Liver (tissue), 9 donors: ENCODE measurements around the gene PRPF40A. TPM values are rescaled to one million over a fixed set of nuclear protein-coding genes. Genes with fewer than 3 reads are reported as not detected.

Experiments
- DNase-seq: peaks from one replicate; pipeline ENCODE4 v3.0.0-alpha.2; 2017; ENCODE audit warnings: low spot score
- H3K27ac ChIP-seq, 2 donors: one replicate each; pipeline ENCODE4 v1.7.0; 2013; ENCODE audit warnings: inconsistent platforms in 2 of 2, low read length in 2 of 2, control low read depth in 1 of 2, low read depth in 1 of 2, mild to moderate bottlenecking in 1 of 2
- H3K27me3 ChIP-seq, 4 donors: one replicate each; pipeline versions ENCODE4 v1.6.1 to v1.7.0; 2013; ENCODE audit warnings: low read length in 3 of 4, inconsistent platforms in 1 of 4, mild to moderate bottlenecking in 1 of 4, moderate library complexity in 1 of 4; ENCODE audit not compliant: control insufficient read depth in 4 of 4, insufficient read depth in 4 of 4
- H3K36me3 ChIP-seq, 4 donors: one replicate each; pipeline versions ENCODE4 v1.6.1 to v1.7.0; 2013; ENCODE audit warnings: low read length in 3 of 4, mild to moderate bottlenecking in 3 of 4, low read depth in 1 of 4, moderate library complexity in 1 of 4; ENCODE audit not compliant: control insufficient read depth in 4 of 4, insufficient read depth in 3 of 4
- H3K4me1 ChIP-seq, 4 donors: one replicate each; pipeline versions ENCODE4 v1.6.1 to v1.7.0; 2013; ENCODE audit warnings: low read length in 3 of 4, mild to moderate bottlenecking in 3 of 4, moderate library complexity in 1 of 4; ENCODE audit not compliant: control insufficient read depth in 4 of 4, insufficient read depth in 4 of 4
- H3K4me3 ChIP-seq, 3 donors: one replicate each; pipeline versions ENCODE4 v1.6.1 to v1.7.0; 2013; ENCODE audit warnings: low read length in 3 of 3, control low read depth in 1 of 3, low read depth in 1 of 3, mild to moderate bottlenecking in 1 of 3
- H3K9ac ChIP-seq, 2 donors: one replicate each; pipeline ENCODE4 v1.7.0; 2013; ENCODE audit warnings: low read length in 2 of 2, mild to moderate bottlenecking in 2 of 2, moderate library complexity in 2 of 2, control low read depth in 1 of 2, low read depth in 1 of 2
- H3K9me3 ChIP-seq, 4 donors: one replicate each; pipeline versions ENCODE4 v1.6.1 to v1.7.0; 2013; ENCODE audit warnings: low read length in 3 of 4; ENCODE audit not compliant: control insufficient read depth in 4 of 4
- ATF3 ChIP-seq: IDR thresholded peaks from 2 replicates; pipeline ENCODE4 v1.6.1; 2016; ENCODE audit warnings: antibody characterized with exemption
- EGR1 ChIP-seq, 2 donors: IDR thresholded peaks; 2 replicates each; pipeline ENCODE4 v1.6.1; 2016 to 2018; ENCODE audit warnings: antibody characterized with exemption in 2 of 2, low read depth in 2 of 2
- FOXA1 ChIP-seq: IDR thresholded peaks from 2 replicates; pipeline ENCODE4 v1.6.1; 2016; ENCODE audit warnings: antibody characterized with exemption
- FOXA2 ChIP-seq: IDR thresholded peaks from 2 replicates; pipeline ENCODE4 v1.6.1; 2016; ENCODE audit warnings: antibody characterized with exemption
- GABPA ChIP-seq, 2 donors: IDR thresholded peaks in 1 of 2; conservative IDR thresholded peaks in 1 of 2; 2 replicates each; pipeline ENCODE4 v1.6.1; 2016; ENCODE audit warnings: antibody characterized with exemption in 2 of 2, mild to moderate bottlenecking in 1 of 2, moderate library complexity in 1 of 2
- HNF4A ChIP-seq, 2 donors: conservative IDR thresholded peaks; 2 replicates each; pipeline ENCODE4 v1.6.1; 2016; ENCODE audit warnings: antibody characterized with exemption in 2 of 2, mild to moderate bottlenecking in 2 of 2
- HNF4G ChIP-seq: IDR thresholded peaks from 2 replicates; pipeline ENCODE4 v1.6.1; 2016; ENCODE audit warnings: antibody characterized with exemption
- JUND ChIP-seq, 2 donors: IDR thresholded peaks; 2 replicates each; pipeline ENCODE4 v1.6.1; 2016; ENCODE audit warnings: antibody characterized with exemption in 2 of 2
- MAX ChIP-seq: IDR thresholded peaks from 2 replicates; pipeline ENCODE4 v1.6.1; 2016; ENCODE audit warnings: antibody characterized with exemption
- NR2F2 ChIP-seq: IDR thresholded peaks from 2 replicates; pipeline ENCODE4 v1.6.1; 2016; ENCODE audit warnings: antibody characterized with exemption
- RAD21 ChIP-seq, 2 donors: IDR thresholded peaks; 2 replicates each; pipeline ENCODE4 v1.6.1; 2016; ENCODE audit warnings: antibody characterized with exemption in 2 of 2, mild to moderate bottlenecking in 2 of 2
- RXRA ChIP-seq, 2 donors: IDR thresholded peaks; 2 replicates each; pipeline ENCODE4 v1.6.1; 2017 to 2018; ENCODE audit warnings: antibody characterized with exemption in 2 of 2, mild to moderate bottlenecking in 1 of 2
- SP1 ChIP-seq: IDR thresholded peaks from 2 replicates; pipeline ENCODE4 v1.6.1; 2018; ENCODE audit warnings: antibody characterized with exemption, mild to moderate bottlenecking
- TAF1 ChIP-seq: conservative IDR thresholded peaks from 2 replicates; pipeline ENCODE4 v1.6.1; 2016; ENCODE audit warnings: antibody characterized with exemption, mild to moderate bottlenecking
- YY1 ChIP-seq: IDR thresholded peaks from 2 replicates; pipeline ENCODE4 v1.6.1; 2016; ENCODE audit warnings: antibody characterized with exemption, mild to moderate bottlenecking
- WGBS: extraction: QIAGEN DNeasy Blood & Tissue Kit; methylation state at CpG from one replicate; pipeline ENCODE4 v1.1.7; 2013; 5-methylcytosine and 5-hydroxymethylcytosine counted together
- polyA plus RNA-seq, 2 donors: library from polyadenylated mRNA; stranded (reverse) in 1 of 2; unstranded in 1 of 2; fragments of 200-250 nt in 1 of 2; fragments of >200 nt in 1 of 2; fragmentation: Nextera tagmentation in 1 of 2; extraction: Ambion mirVana in 1 of 2; gene quantifications; one replicate each; pipeline versions ENCODE4 v1.2.1 to v1.2.3, GENCODE V29; 2013 to 2015
- total RNA-seq, 2 donors: library from RNA; depleted of rRNA; stranded (reverse); fragments of >200 nt; gene quantifications; one replicate each; pipeline ENCODE4 v1.2.3, GENCODE V29; 2014
- TF ChIP-seq, protein P1 (sequence below): IDR thresholded peaks from 2 replicates; pipeline ENCODE4 v1.6.1; 2016; ENCODE audit warnings: antibody characterized with exemption, mild to moderate bottlenecking
- TF ChIP-seq, protein P2 (sequence below): fragments of 150-350 bp; IDR thresholded peaks from 2 replicates; pipeline ENCODE4 v1.5.1; 2017; ENCODE audit warnings: improper control_type of control experiment, low read depth, low read length; ENCODE audit not compliant: missing input control
- TF ChIP-seq, protein P3 (sequence below): IDR thresholded peaks from 2 replicates; pipeline ENCODE4 v1.6.1; 2016; ENCODE audit warnings: antibody characterized with exemption
- donor health status: healthy.
- donor health status: healthy.
- donor health status: healthy.
- donor health status: healthy.
- donor health status: healthy.

The PRPF40A gene
- total and polyA plus RNA-seq, 4 donors = 18.8 to 58.1 (median 53.7) TPM

DNA sequence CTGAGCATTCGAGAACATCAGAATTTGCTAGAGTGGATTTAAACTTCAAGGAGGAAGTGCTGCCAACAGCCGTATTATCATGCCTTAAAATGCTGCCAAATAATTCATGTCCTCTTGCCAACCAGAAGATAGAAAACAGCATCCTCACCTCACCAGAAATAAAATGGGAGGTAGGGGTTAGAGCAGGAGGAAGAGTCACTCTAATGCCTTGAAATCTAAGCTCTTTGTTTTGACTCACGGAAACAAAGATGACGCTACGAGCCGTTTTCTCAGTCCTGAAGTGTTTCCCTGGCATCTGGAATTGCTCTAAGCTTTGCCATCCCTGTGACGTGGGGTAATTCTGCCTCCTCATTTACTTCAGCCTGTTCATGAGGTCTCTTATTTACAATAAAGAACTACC, 97.1 kb downstream of the PRPF40A start:
- Histone ChIP-seq H3K27ac (no peak overlapping the region), H3K9me3 (no peaks in the 10 kb centered on the region), H3K9ac (no peak overlapping the region), H3K36me3 (no peaks in the 10 kb centered on the region), H3K4me1 (no peaks in the 10 kb centered on the region), H3K4me3 (no peak overlapping the region), H3K27me3 (no peaks in the 10 kb centered on the region)
- no peak for TF ChIP-seq HNF4A (conservative IDR thresholded peaks at IDR 0.05)
- TF ChIP-seq, protein P1, sequence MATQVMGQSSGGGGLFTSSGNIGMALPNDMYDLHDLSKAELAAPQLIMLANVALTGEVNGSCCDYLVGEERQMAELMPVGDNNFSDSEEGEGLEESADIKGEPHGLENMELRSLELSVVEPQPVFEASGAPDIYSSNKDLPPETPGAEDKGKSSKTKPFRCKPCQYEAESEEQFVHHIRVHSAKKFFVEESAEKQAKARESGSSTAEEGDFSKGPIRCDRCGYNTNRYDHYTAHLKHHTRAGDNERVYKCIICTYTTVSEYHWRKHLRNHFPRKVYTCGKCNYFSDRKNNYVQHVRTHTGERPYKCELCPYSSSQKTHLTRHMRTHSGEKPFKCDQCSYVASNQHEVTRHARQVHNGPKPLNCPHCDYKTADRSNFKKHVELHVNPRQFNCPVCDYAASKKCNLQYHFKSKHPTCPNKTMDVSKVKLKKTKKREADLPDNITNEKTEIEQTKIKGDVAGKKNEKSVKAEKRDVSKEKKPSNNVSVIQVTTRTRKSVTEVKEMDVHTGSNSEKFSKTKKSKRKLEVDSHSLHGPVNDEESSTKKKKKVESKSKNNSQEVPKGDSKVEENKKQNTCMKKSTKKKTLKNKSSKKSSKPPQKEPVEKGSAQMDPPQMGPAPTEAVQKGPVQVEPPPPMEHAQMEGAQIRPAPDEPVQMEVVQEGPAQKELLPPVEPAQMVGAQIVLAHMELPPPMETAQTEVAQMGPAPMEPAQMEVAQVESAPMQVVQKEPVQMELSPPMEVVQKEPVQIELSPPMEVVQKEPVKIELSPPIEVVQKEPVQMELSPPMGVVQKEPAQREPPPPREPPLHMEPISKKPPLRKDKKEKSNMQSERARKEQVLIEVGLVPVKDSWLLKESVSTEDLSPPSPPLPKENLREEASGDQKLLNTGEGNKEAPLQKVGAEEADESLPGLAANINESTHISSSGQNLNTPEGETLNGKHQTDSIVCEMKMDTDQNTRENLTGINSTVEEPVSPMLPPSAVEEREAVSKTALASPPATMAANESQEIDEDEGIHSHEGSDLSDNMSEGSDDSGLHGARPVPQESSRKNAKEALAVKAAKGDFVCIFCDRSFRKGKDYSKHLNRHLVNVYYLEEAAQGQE = no peak
- TF ChIP-seq GABPA (IDR thresholded peaks at IDR 0.05 in 1 of 2, conservative IDR thresholded peaks at IDR 0.05 in 1 of 2) = no peak
- no peak for TF ChIP-seq TAF1
- TF ChIP-seq YY1 = no peak
- TF ChIP-seq RXRA (IDR thresholded peaks at IDR 0.05) = no peak
- no peak for TF ChIP-seq FOXA2
- TF ChIP-seq MAX = no peak
- no peak for TF ChIP-seq NR2F2
- TF ChIP-seq, protein P2, sequence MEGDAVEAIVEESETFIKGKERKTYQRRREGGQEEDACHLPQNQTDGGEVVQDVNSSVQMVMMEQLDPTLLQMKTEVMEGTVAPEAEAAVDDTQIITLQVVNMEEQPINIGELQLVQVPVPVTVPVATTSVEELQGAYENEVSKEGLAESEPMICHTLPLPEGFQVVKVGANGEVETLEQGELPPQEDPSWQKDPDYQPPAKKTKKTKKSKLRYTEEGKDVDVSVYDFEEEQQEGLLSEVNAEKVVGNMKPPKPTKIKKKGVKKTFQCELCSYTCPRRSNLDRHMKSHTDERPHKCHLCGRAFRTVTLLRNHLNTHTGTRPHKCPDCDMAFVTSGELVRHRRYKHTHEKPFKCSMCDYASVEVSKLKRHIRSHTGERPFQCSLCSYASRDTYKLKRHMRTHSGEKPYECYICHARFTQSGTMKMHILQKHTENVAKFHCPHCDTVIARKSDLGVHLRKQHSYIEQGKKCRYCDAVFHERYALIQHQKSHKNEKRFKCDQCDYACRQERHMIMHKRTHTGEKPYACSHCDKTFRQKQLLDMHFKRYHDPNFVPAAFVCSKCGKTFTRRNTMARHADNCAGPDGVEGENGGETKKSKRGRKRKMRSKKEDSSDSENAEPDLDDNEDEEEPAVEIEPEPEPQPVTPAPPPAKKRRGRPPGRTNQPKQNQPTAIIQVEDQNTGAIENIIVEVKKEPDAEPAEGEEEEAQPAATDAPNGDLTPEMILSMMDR = no peak
- TF ChIP-seq ATF3 = no peak
- no peak for TF ChIP-seq RAD21 (IDR thresholded peaks at IDR 0.05)
- TF ChIP-seq JUND (IDR thresholded peaks at IDR 0.05) = no peak
- no peak for TF ChIP-seq SP1
- TF ChIP-seq, protein P3, sequence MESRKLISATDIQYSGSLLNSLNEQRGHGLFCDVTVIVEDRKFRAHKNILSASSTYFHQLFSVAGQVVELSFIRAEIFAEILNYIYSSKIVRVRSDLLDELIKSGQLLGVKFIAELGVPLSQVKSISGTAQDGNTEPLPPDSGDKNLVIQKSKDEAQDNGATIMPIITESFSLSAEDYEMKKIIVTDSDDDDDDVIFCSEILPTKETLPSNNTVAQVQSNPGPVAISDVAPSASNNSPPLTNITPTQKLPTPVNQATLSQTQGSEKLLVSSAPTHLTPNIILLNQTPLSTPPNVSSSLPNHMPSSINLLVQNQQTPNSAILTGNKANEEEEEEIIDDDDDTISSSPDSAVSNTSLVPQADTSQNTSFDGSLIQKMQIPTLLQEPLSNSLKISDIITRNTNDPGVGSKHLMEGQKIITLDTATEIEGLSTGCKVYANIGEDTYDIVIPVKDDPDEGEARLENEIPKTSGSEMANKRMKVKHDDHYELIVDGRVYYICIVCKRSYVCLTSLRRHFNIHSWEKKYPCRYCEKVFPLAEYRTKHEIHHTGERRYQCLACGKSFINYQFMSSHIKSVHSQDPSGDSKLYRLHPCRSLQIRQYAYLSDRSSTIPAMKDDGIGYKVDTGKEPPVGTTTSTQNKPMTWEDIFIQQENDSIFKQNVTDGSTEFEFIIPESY = no peak
- TF ChIP-seq EGR1 (IDR thresholded peaks at IDR 0.05; ENCODE audit: low read depth in 2 of 2) = no peak
- no peak for TF ChIP-seq FOXA1
- TF ChIP-seq HNF4G = no peak
- 89% methylated on average over 7 of the region's 7 CpGs for WGBS
- DNase-seq = no peak
